K562 (cell line): ENCODE results near the gene GPR35. TPM values are rescaled to one million over a fixed set of nuclear protein-coding genes. Genes with fewer than 3 reads are reported as not detected.

Source experiments
- DPF2 ChIP-seq: fragments of 450-650 bp; IDR thresholded peaks from 2 replicates; pipeline ENCODE4 v1.6.1; 2016
- HDAC1 ChIP-seq, 2 experiments: fragments of 450-650 bp; IDR thresholded peaks; 2 replicates each; pipeline ENCODE4 v1.6.1; 2016 to 2017; ENCODE audit warnings: inconsistent platforms in 1 of 2, mild to moderate bottlenecking in 1 of 2, moderate library complexity in 1 of 2
- NCOA1 ChIP-seq: fragments of 450-650 bp; IDR thresholded peaks from 2 replicates; pipeline ENCODE4 v1.6.1; 2016; ENCODE audit warnings: low read depth
- NFE2 ChIP-seq: IDR thresholded peaks from 2 replicates; pipeline ENCODE4 v1.6.1; 2014; ENCODE audit warnings: antibody characterized with exemption, low read depth
- NR4A1 ChIP-seq, 2 experiments: fragments of 250-450 bp in 1 of 2; fragments of 450-650 bp in 1 of 2; sonication (Bioruptor Pico) in 1 of 2; IDR thresholded peaks; 2 replicates each; pipeline versions ENCODE4 v1.4.0 to v1.6.1; 2016 to 2020; ENCODE audit warnings: mild to moderate bottlenecking in 2 of 2, missing compliant biosample characterization in 1 of 2, missing genetic modification characterization in 1 of 2, moderate library complexity in 1 of 2
- NUFIP1 ChIP-seq: fragments of 450-650 bp; IDR thresholded peaks from 2 replicates; pipeline ENCODE4 v1.6.1; 2018; ENCODE audit not compliant: partially characterized antibody
- RBFOX2 ChIP-seq: fragments of 200-400 bp; formaldehyde crosslinking; IDR thresholded peaks from 2 replicates; pipeline ENCODE4 v1.6.1; 2017; ENCODE audit warnings: low read depth, mild to moderate bottlenecking, low read length, moderate library complexity
- SMAD1 ChIP-seq: fragments of 150-350 bp; IDR thresholded peaks from 2 replicates; pipeline ENCODE4 v1.6.1; 2014; ENCODE audit warnings: low read length, low read depth; ENCODE audit not compliant: partially characterized antibody
- ZFP36 ChIP-seq: fragments of 150-350 bp; IDR thresholded peaks from 2 replicates; pipeline ENCODE4 v1.6.1; 2018; ENCODE audit warnings: low read length, low read depth; ENCODE audit not compliant: partially characterized antibody
- ZNF436 ChIP-seq: fragments of 250-450, 450-650 bp; sonication (Bioruptor Pico); formaldehyde crosslinking; IDR thresholded peaks from 2 replicates; pipeline ENCODE4 v1.7.0; 2020; ENCODE audit warnings: mild to moderate bottlenecking
- ZNF507 ChIP-seq: conservative IDR thresholded peaks from 2 replicates; pipeline ENCODE4 v1.6.1; 2017; ENCODE audit warnings: missing genetic modification characterization, missing compliant biosample characterization
- ZNF518B ChIP-seq: fragments of 250-450 bp; sonication (Bioruptor Pico); IDR thresholded peaks from 2 replicates; pipeline ENCODE4 v1.5.0; 2021; ENCODE audit warnings: mild to moderate bottlenecking, moderate library complexity
- ZNF695 ChIP-seq: fragments of 450-650 bp; formaldehyde crosslinking; IDR thresholded peaks from 2 replicates; pipeline ENCODE4 v1.4.0; 2020; ENCODE audit warnings: mild to moderate bottlenecking, moderate library complexity
- polyA plus RNA-seq, 8 experiments: library from polyadenylated mRNA; depleted of rRNA in 4 of 8; stranded (reverse) in 5 of 8; unstranded in 3 of 8; fragments of >200 nt; fragmentation: Nextera tagmentation in 2 of 8; fragmentation: Illumina TruSeq in 1 of 8; extraction: Ambion mirVana in 2 of 8; extraction: Trizol in 1 of 8; gene quantifications; 2 replicates each; pipeline versions ENCODE4 v1.2.1 to v1.2.3, GENCODE V29; 2011 to 2014; ENCODE audit warnings: inconsistent platforms in 1 of 8, missing spikeins in 1 of 8
- total RNA-seq, 7 experiments: library from RNA; depleted of rRNA in 6 of 7; stranded (reverse); fragments of >200 nt in 6 of 7; fragmentation: Illumina TruSeq in 2 of 7; extraction: Trizol in 2 of 7; gene quantifications; 2 replicates each; pipeline versions ENCODE4 v1.2.1 to v1.2.3, GENCODE V29; 2011 to 2021; ENCODE audit warnings: low replicate concordance in 1 of 7

Gene GPR35
- total and polyA plus RNA-seq, 9 of the 15 experiments (the other 6 are each of a cell fraction or from before 2014, with no cell fraction given) = 0.04 to 0.50 (median 0.29) TPM; not detected in 3

- TF ChIP-seq ZNF518B (CRISPR knock-in tag) (no peak), NFE2 (no peak), ZNF436 (no peak), DPF2 (no peak), NUFIP1 (no peak), ZNF695 (CRISPR knock-in tag) (no peak), SMAD1 (no peak), NCOA1 (no peak), RBFOX2 (no peak), ZNF507 (tag) (no peak), NR4A1 (CRISPR knock-in tag; IDR thresholded peaks at IDR 0.05) (no peak), NR4A1 (tag; IDR thresholded peaks at IDR 0.05) (no peak), ZFP36 (no peak), HDAC1 (IDR thresholded peaks at IDR 0.05) (no peak)
These were observed 25.9 kb downstream of the GPR35 start (continued) for GRCh38 chr2:240651185-240651584.
